ENCODE measurements around the gene PTPRK. TPM values are rescaled to one million over a fixed set of nuclear protein-coding genes. Genes with fewer than 3 reads are reported as not detected.

Gene PTPRK
- polyA plus RNA-seq, 10 donors, result 14.5 to 27.5 (median 18.0) TPM

DNA sequence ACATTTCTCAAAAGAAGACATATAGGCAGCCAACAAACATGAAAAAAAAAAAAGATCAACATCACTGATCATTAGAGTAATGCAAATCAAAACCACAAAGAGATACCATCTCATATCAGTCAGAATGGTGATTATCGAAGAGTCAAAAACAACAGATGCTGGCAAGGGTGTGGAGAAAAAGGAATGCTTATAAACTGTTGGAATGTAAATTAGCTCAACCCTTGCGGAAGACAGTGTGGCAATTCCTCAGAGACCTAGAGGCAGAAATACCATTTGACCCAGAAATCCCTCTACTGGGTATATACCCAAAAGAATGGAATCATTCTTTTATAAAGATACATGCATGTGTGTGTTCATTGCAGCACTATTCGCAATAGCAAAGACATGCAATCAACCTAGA is 315.8 kb downstream of the PTPRK start:
- no peak for DNase-seq

DNA sequence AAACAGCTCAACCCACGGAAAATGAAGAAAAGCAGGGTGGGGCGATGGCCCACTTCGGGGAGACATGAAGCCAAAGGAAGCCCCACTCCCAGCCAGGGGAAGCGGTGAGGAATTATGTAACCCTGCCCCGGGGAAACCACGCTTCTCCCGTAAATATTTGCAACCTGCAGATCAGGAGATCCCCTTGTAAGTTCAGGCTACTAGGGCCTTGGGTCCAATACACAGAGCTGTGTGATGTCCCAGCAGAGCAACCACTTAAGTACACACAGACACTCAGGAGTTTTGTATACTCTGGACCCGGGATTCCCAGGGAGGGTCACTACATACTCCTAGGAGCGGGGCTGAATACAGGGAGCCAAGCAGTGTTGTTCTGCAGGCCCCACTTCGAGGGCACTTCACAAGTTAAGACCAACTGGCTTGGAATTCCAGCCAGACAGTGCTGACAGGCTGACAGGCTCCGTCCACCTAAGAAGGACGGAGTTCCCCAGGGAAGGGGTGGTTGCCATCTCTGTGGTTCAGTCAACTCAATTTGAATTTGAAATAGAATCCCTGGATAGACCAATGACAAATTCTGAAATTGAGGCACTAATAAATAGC is 318.1 kb downstream of the PTPRK start:
- DNase-seq, result no peak

DNA sequence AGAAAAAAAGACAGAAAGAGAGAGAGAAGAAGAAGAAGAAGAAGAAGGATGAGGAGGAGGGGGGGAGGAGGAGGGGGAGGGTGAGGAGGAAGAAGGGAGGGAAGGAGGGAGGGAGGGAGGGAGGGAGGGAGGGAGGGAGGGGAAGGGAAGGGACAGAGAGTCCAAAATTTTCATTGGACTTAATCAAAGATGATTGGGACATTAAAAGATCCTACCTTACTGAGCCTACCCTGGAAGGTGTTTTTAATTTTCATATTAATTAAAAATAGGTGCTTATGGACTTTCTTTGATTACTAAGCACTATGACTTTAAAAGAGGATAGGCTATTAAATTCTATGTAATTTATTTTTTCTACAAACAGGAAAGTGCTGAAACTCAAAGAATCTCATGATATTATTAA is 319.6 kb downstream of the PTPRK start:
- DNase-seq, result no peak

DNA sequence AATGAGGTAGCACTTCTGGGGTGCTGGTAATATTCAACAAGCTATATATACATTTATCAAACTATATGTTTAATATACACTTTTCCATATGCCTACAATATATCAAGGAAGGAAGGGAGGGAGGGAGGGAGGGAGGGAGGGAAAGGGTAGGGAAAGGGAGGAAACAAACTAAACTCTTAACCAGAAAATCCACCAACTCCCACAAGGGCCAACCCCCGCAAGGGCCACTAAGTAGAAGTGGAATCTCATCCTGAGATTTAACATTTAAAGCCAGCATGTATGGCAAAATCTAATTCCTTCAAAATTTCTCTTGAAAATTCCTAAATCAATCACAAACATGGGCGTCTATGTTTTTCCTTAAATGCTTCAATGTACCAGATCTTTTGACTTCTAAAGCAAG is 320.9 kb downstream of the PTPRK start:
- DNase-seq, result no peak

DNA sequence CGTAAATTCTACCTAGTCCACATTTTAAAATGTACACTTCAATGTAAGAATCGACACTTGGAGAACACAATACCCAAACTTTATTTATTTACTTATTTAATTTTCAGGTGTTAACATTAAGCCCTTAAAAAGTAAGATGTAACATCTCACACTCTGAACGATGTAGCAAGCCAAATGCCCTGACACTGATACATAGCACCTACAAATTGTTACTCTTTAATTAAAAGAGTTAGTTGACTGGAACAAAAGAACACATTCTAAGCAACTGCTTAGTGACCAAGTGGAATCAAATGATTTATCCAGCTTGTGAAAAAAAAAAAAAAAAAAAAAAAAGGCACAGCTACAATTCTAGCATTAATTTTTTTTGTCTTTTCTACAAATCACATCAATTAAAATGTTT is 327.4 kb downstream of the PTPRK start:
- no peak for DNase-seq

DNA sequence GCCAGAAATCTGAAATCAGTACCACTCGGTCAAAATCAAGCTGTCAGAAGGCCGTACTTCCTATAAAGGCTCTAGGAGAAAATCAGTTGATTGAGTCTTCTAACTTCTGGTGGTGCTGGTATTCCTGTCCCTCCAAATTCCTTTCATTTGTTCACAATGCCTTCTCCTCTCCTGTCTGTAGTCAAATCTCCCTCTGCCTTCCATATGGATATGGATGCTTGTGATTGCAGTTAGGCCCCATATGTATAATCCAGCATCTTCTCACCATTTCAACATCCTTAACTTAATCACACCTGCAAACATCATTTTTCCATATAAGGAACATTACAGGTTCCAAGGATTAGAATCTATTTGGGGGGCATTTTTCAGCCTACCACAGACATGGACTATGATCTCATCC is 331.7 kb downstream of the PTPRK start:
- DNase-seq, result no peak

DNA sequence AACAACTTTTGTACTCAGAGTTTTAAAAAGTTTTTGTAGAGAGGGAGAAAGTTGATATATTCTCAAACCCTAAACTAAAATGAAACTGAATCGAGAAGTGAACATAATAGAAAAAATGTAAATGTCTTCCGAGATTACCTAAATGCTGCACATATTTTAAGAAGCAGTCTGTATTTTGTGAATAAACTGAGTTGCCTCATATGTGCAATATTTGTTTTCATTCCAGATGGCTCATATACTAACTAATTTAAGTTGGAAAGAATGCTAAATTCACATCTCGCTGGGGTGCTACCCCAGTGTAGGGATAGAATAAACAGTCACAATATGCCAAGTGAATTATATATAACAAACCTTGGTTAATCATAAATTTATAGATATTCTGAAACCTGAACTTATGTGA is 333.7 kb downstream of the PTPRK start:
- DNase-seq, result peak in 1 of 3 donors; percentile 13

DNA sequence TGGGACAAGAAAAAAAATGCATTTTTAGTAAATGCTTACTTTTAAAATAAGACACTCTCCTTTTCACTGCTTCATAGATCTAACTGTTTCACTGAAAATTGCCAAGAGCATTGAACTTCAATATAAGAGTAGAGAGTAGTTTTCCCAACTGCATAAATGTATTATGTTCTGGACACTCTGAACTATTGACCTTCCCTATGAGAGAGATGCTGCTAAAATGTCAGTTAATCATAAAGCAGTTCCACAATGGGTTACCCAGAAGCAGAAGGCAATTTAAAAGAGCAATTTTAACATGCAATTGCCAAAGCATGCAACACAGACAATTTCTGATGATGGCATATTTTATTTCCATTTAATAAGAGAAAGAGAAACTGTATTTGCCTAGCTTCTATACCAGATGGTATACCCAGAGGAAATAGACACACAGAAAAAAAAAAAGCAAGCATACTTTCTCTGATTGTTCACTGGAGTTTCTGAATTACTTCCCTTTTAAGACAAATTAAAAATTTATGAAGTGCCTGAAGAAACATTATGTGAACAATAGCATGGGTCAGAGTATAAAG is 340.4 kb downstream of the PTPRK start:
- DNase-seq, result peak; percentile 7 to 64 (median 11)

DNA sequence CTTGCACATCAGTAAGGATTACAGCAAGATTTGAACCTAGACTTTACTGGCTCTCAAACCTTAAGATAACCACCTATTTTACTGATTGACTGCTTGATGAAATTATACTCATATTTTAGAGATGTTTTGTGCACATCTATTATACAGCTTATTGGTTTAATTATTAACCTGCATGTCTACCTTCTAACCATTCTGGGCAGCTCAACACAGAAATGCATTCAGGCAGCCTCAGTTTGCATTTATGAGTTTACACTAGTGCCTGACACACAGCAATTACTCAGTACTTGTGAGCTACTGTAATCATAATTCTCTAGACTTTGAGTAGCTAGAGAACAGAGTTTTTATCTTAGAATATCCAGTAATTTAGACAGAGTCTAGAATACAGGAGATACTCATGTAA is 345.7 kb downstream of the PTPRK start:
- no peak for DNase-seq

DNA sequence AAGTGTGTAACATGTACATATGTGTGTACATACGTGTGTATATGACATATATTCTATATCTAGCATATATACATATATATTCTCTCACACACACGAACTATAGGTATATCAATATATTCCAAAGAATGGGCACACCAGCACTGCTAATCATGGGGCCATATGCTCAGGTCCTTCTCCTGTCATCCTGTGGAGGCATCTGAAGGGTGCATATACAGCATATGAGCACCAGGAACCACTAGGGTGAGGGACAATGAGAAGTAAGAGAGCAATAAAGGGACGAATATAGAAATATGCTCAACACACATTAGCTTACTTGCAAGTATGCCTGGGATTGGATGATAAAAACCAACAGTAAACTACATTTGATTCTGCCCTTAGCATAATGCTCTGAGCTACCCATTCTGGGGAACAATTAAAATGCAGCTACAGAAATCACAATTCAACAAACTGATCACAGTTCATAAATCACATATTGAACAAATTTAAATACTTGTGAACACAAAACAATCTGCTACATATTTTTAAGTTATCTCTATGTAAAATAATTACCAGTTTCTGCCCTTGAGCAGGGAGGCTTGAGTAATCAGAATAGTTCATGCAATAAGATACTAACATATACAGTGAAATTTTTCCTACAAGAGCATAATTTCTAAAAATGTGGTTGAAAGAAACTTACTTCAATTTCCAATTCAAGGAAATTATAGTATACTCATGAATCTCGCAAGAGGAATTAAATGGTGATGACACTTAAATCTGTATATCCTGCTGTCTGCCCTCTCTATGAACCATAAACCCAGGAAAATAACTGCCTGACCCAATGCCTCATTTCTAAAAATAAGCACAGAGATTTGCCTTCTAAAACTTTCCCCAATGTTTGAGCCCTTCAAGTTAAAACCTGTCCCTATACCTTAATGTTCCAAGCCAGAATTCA is 347.4 kb downstream of the PTPRK start:
- DNase-seq, result no peak

DNA sequence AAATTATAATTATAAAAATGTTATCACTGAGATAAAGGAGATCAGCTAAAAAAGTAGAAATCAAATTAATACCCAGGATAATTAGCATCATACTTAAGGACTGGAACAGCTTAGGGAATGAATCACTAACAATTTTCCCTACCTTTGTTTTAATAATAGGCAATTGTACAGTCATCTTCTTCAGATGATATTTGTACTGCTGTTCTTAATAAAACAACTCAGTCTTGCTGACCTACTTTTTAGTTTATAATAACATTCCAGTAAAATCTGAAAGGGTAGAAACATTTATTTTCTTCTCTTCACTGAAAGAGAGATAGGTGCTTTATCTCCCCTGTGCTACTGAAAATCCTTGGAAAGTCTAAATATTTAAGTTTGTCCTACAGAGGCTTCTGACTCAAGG is 348.3 kb downstream of the PTPRK start:
- no peak for DNase-seq

DNA sequence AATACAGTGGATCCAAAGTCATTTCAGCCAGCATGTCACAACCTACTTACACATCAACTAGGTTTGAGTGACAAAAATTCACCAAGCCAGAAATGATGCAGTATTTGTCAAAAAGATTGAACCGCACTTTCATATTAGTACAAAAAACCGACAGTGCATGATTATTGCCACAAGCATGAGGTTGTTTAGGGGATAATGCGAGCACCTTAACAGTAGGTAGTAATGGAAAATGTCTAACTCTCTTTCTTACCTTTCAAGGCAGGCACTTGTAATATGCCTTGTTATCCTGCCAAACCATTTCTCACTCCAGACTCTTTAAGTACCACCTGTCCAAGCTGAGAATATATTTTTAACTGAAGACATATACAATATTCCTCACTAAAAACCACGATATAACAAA is 349.2 kb downstream of the PTPRK start:
- DNase-seq, result no peak

DNA sequence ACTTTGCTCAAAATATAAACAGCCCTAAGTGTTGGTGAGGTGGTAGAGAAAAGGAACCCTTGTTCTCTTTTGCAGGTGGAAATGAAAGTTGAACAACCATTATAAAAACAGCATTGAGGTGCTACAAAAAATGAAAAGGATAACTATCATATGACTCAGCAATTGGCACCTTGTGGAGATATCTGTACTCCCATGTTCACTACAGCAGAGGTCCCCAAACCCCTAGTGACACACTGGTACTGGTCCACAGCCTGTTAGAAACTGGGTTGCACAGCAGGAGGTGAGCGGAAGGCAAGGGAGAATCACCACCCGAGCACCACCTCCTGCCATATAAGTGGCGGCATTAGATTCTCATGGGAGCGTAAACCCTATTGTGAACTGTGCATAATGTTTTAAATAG is 352.2 kb downstream of the PTPRK start:
- no peak for DNase-seq

DNA sequence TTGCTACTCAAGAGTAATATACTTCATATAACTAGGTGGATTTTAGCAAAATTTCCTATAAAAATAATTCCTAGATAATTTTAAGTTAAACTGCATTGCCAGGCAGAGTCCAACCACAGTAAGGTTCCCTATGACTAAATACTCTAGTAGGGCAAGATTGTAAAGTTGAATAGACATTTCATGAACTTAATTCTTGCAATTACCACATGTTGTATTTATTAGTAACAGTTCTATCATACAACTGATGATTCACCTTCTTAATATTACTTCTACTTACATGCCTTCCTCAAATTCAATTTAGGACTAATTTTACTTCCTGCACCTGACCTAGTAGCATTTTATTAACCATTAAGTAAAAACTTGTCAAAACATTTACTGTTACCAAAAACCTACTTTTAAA is 352.8 kb downstream of the PTPRK start:
- DNase-seq, result no peak

DNA sequence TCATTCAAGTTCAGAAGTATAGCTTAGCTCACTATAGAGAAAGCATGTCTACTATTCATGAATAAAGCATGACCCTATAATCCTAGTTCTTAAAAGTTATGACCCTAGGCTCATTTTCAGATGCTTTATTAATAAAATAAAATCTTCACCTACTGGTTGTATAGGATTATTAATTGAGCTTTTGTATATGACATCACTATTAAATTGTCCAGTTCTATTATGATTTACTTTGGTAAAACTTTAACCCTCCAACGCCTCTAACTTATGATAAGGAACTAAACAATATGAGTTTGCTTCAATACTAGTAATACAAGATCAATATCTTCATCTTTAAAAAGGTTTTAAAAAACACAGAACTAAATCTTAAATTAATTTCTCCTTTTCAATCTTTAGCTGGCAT is 356.1 kb downstream of the PTPRK start:
- no peak for DNase-seq

DNA sequence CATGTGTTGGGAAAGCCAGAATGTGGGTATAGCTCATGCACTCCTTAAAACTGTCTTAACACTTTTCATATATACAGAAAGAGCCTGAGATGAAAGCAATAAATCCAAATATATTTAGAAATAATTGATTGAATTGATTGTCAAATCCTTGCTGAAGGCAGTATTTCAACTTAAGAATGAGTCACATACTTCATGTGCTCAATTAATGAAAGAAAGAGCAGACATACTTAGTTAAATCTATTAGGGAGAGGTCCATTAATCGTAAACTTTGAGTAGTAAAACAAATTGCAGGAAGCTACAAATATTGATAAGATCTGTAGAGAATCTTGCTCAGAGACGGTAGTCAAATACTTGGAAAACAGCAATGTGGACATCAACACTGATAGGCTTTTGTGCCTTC is 358.0 kb downstream of the PTPRK start:
- no peak for DNase-seq

DNA sequence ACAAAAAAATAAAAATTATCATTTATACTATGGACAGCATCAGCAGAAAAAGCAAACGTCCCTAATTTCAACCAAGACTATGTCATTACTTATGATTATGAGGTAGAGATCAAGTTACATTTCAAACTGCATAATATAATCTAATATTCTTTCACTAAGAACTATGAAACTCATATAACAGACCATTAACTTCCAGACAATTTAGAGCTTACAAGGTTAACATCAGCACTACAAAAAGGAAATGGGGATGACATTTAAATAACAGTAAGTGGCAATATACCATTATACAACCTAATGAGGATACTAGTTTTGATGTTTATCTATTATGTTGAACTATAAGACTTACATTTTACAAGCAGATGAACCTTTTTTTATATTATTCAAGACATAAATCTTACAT is 358.6 kb downstream of the PTPRK start:
- no peak for DNase-seq

DNA sequence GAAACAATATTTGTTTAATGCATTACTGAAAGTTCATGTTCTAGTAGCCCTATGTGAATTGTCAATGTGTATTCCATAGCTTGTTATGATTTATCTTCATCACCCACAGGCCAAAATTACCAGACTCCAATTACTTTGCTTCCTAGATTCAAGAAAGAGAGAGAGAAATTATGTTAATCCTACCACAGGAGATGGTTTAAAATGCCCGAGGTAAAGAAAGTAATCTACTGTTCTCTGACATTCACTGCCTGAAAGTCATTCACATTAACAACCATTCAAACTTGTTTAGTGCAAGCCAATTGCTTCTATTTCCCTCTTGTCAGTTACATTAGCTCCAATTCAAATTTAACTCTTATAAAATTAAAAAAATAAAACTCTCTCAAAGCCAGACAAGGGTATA is 359.1 kb downstream of the PTPRK start:
- no peak for DNase-seq

DNA sequence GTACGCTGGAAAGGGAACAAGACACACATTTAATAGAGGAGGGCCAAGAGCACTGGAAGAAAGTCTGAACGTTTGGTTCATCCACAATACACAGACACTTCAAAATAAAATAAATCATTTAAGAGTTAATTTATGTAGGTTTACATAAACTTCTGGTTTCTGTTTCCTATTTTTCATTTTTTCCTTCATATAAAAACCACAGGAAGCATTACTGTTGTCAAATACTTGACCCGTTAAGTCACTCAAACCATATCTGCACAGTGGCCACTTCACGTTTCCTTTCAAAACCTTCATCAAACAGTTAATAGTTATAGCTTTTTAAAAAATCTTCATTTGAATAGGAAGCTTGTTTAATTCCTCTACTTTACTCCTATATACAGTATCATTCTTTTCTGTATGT is 361.9 kb downstream of the PTPRK start:
- DNase-seq, result no peak

DNA sequence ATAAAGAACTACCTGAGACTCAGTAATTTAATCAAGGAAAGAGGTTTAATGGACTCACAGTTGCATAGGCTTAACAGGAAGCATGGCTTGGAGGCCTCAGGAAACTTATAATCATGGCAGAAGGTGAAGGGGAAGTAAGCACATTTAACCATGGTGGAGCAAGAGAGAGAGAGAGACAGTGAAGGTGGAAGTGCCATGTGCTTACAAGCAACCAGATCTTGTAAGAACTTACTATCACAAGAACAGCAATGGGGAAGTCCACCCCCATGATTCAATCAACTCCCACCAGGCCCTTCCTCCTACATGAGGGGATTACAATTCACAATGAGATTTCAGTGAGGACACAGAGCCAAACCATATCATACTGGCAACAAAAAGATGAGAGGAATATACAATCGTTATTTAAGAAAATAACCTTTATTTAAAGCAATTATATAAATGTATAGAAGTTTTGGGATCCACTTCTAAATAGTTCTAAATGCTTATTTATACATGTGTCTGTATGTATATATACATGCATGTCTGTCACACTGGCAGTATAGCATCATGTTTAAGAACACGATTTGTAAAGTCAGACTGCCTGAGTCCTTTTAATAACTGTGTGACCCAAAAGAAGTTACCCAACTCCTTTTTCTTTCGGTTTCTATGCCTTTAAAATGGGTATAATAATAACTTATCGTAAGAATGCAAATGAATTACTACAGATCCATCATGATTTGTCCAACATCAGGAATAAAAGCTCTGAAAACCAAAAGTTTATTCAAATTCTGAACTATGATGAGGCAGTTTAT is 363.9 kb downstream of the PTPRK start:
- DNase-seq, result no peak

DNA sequence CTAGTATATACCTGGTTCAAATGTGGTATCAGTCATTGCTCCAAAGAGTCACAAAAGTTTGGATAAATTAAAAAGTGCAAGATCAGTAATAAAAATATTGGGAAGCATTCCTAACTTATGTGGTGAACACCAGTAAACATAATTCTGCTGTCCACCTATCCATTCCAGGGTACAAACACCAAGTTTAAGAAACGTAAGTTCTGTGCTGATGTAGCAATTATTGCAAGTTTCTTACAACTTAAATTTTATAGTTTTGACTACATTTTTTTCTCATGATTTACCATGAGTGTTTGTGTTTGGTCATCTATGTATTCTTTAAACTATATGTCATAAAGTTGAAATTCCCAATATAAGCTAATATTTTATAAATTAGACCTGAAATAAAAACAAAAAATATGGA is 364.6 kb downstream of the PTPRK start:
- DNase-seq, result no peak

DNA sequence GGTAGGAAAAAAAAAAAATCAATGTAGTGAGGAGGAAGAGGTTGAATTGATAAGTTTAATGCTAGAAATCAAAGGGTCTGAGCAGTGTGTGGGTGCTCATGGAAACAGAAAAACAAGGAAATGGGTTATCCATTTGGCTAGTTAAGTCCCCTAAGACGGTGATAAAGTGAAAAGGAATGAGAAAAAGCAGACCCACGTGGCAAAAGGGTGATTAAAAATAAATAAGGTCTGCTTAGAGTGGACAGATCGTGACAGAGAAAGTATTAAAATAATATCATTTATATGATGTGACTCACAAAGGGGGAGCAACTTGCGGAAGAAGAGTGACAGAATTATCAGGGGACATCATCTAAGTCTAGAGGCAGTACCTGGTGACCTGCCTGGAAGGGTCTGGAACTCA is 367.8 kb downstream of the PTPRK start:
- DNase-seq, result no peak

Data from muscle of back (tissue), 11 donors.